Fibroblast of villous mesenchyme (primary cell): ENCODE measurements around the gene NRIP1. TPM values are rescaled to one million over a fixed set of nuclear protein-coding genes. Genes with fewer than 3 reads are reported as not detected.
A peak's percentile ranks its signal among the peaks of the same experiment; 100 is the strongest.

ENCODE experiments used
- DNase-seq: peaks from one replicate; pipeline ENCODE4 v3.0.0-alpha.2; 2010; ENCODE audit warnings: low read depth
- H3K4me3 ChIP-seq: 2 replicates; pipeline ENCODE4 v1.5.1; 2011; ENCODE audit warnings: low read depth, mild to moderate bottlenecking, low read length
- total RNA-seq: library from RNA; depleted of rRNA; stranded (reverse); fragments of >200 nt; gene quantifications from 2 replicates; pipeline ENCODE4 v1.2.3, GENCODE V29; 2012
- TF ChIP-seq, protein P1 (sequence below): IDR thresholded peaks from 2 replicates; pipeline ENCODE4 v1.5.1; 2012; ENCODE audit warnings: low read depth, mild to moderate bottlenecking, low read length; ENCODE audit not compliant: insufficient read depth

NRIP1 gene
- total RNA-seq, 1 donor, result 56.6 TPM

DNA sequence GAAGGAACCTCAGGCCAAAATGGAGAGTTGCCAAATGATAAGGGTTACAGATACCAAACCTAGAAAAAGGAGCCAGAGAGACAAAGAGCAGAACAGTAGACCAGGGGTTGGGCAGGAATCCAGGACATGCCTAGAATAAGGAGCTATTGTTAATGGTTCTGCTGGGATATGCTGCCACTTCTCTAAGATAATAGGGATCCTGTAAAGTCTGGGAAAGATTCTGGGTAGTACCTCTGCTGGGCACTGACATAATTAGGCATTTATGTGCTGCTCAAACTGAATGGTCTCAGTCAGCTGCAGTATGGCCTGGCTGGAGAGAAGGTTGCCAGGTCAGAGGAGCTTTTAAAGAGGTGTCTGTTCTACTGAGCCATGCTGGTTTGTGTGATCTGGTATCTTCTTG lies 19.9 kb upstream of the NRIP1 start:
- TF ChIP-seq, protein P1, sequence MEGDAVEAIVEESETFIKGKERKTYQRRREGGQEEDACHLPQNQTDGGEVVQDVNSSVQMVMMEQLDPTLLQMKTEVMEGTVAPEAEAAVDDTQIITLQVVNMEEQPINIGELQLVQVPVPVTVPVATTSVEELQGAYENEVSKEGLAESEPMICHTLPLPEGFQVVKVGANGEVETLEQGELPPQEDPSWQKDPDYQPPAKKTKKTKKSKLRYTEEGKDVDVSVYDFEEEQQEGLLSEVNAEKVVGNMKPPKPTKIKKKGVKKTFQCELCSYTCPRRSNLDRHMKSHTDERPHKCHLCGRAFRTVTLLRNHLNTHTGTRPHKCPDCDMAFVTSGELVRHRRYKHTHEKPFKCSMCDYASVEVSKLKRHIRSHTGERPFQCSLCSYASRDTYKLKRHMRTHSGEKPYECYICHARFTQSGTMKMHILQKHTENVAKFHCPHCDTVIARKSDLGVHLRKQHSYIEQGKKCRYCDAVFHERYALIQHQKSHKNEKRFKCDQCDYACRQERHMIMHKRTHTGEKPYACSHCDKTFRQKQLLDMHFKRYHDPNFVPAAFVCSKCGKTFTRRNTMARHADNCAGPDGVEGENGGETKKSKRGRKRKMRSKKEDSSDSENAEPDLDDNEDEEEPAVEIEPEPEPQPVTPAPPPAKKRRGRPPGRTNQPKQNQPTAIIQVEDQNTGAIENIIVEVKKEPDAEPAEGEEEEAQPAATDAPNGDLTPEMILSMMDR, result no peak
- DNase-seq, result no peak
- H3K4me3 ChIP-seq, result no peak overlapping the region

DNA sequence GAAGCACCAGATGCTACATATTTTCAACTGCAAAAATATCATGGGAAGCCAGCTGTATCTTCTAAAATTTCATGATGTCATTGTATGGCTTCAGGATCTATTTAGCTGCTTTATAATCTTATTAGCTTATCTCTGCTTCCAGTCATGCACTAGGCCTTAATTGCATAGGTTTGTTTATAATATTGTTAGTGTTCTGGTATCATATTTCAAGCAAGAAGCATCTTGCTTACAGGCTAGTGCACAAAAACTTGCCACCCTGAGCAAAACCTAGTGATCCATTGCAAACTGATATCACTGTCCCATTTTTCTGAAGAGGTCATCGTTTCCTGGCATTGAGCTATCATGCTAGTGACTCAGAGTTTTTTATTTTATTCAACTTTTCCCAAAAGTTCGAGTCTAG lies 15.7 kb upstream of the NRIP1 start:
- TF ChIP-seq, protein P1, result no peak
- DNase-seq, result peak; percentile 15

DNA sequence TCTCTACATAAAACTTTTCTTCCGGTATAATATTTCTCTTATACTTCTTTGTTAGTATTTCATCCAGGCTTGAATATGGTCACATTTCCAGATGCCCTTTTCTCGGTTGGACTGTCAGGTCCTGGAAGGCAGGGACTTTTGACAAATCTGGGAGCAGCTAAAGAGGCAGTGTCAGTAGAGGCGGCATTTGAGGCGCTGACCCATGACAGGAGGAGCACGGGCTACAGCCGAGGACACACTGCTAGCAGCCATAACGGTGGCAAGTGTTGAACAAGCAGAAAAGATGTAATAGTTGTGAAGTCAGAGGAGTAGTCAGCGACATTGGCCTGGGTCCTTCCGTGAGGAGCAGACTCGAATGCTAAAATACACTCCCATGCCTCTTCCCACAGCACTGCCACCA lies 14.5 kb upstream of the NRIP1 start:
- TF ChIP-seq, protein P1, result no peak
- H3K4me3 ChIP-seq, result no peak overlapping the region
- DNase-seq, result no peak

More for the DNA sequence above, 15.7 kb upstream of the NRIP1 start:
- H3K4me3 ChIP-seq, result no peak overlapping the region

DNA sequence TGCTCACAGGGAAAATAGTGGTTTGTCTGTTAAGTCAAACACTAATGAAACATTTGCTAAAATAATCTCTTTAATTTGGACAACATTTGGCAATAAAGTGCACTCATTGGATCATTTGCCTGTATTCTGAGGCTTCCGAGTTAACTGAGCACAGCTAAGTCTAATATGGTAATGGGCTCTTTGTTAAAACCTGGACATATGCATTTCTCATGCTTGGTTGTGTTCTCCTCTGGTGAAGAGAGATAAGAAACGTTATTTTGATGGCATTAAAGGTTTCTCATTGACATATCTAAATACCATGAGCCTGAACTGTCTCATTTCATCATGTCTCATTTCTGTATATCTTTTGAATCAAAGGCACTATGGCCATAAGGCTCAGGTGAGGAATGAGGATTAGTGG lies 13.4 kb upstream of the NRIP1 start:
- no peak overlapping the region for H3K4me3 ChIP-seq
- TF ChIP-seq, protein P1, result no peak
- no peak for DNase-seq

DNA sequence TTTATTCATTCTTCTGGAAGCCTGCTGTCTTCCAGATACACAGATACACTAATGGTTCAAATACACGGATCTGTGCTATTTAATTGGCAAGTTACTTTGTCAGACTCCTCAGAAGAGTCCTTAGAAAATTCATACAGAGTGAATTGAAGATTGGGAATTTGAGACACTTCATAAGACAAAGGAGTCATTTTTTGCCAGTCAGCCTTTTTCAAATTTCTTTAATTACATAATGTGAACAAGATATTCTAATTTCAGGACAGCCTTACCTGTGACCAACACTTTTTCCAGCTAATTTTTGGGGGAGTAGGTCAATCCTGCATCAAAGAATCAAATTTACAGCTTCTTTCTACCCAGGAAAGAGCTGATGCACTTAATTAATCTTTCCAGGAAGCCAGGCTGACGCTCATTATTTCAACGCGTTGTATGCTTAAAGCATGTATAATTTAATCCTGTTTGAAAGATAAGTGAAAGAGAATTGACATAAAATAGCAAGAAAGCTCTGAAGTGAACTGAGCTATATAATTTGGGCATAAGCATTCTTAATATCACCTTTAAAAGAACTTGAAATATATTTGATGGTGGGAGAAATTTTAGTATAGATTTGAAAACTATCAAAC lies 12.8 kb upstream of the NRIP1 start:
- no peak overlapping the region for H3K4me3 ChIP-seq
- DNase-seq, result no peak
- TF ChIP-seq, protein P1, result no peak

DNA sequence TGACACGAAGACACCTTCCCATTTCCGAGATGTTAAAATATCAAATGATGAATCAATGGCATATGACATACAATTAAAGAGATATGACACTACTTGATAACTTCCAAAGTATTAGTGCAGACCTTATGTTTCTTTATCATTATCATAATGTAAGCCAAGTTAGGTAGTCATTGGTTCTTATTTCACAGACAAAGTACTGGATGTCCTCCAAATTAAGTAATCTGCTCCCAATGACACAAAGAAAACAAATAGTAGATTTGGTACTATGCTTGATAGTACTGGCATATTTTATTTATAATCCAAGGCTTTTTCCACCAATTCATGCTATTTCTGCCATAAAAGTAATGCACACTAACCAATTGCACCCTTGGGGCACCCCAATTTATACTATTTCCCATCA lies 11.9 kb upstream of the NRIP1 start:
- no peak for DNase-seq
- H3K4me3 ChIP-seq, result no peak overlapping the region
- TF ChIP-seq, protein P1, result no peak

DNA sequence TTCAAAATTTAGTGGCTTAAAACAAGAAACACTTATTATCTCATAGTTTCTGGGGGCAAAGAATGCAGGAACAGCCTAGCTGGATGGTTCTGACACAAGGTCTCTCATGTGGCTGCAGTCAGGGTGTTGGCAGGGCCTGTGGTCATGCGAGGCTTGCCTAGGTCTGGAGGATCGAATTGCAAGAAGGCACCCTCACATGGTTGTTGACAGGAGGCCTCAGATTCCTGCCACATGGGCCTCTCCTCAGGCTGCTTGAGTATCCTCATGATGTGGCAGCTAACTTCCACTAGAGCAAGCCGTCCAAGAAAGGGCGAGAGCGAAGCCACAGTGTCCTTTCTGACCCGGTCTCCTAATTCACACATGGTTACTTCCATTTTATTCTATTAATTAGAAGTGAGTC lies 6.2 kb upstream of the NRIP1 start:
- TF ChIP-seq, protein P1, result no peak
- H3K4me3 ChIP-seq, result no peak overlapping the region
- DNase-seq, result no peak
